DND-41 (cell line): Measurements from ENCODE around the gene SLC25A34.

ENCODE experiments used
- ATAC-seq: fragments of 200-7000 bp; cut with Tn5 transposase; 3 replicates; pipeline ENCODE4 v1.9.1; 2021; ENCODE audit warnings: low read depth; ENCODE audit not compliant: insufficient read depth
- DNase-seq: peaks from one replicate; pipeline ENCODE4 v3.0.0-alpha.2; 2020
- H2AFZ ChIP-seq: 2 replicates; pipeline ENCODE4 v1.6.0; 2012; ENCODE audit warnings: low read depth, low read length
- H3K27ac ChIP-seq: 2 replicates; pipeline ENCODE4 v1.5.1; 2012; ENCODE audit warnings: low read length, inconsistent platforms
- H3K27me3 ChIP-seq: fragments of 200-600 bp; sonication (generic); 2 replicates; pipeline ENCODE4 v1.6.0; 2012; ENCODE audit warnings: low read length, mild to moderate bottlenecking, inconsistent platforms; ENCODE audit not compliant: insufficient read depth, poor library complexity
- H3K36me3 ChIP-seq: 2 replicates; pipeline ENCODE4 v1.5.1; 2012; ENCODE audit warnings: low read length, inconsistent platforms; ENCODE audit not compliant: insufficient read depth
- H3K4me1 ChIP-seq: 2 replicates; pipeline ENCODE4 v1.5.1; 2012; ENCODE audit warnings: mild to moderate bottlenecking, low read length; ENCODE audit not compliant: insufficient read depth
- H3K4me2 ChIP-seq: 2 replicates; pipeline ENCODE4 v1.6.0; 2012; ENCODE audit warnings: mild to moderate bottlenecking, moderate library complexity, low read length, inconsistent platforms; ENCODE audit not compliant: insufficient read depth
- H3K4me3 ChIP-seq, 2 experiments: fragments of 200-600 bp in 1 of 2; shearing (Covaris generic) in 1 of 2; 2 replicates each; pipeline ENCODE4 v1.5.1; 2012 to 2016; ENCODE audit warnings: inconsistent platforms in 2 of 2, low read length in 2 of 2, mild to moderate bottlenecking in 2 of 2, low read depth in 1 of 2, moderate library complexity in 1 of 2
- H3K79me2 ChIP-seq: 2 replicates; pipeline ENCODE4 v1.6.0; 2012; ENCODE audit warnings: low read length, inconsistent platforms; ENCODE audit not compliant: insufficient read depth
- H3K9ac ChIP-seq: 2 replicates; pipeline ENCODE4 v1.6.0; 2012; ENCODE audit warnings: low read depth, mild to moderate bottlenecking, inconsistent platforms, low read length, moderate library complexity
- H3K9me3 ChIP-seq: 2 replicates; pipeline ENCODE4 v1.5.1; 2012; ENCODE audit warnings: low read length, moderate library complexity, mild to moderate bottlenecking, inconsistent platforms; ENCODE audit not compliant: insufficient read depth, severe bottlenecking
- H4K20me1 ChIP-seq: 2 replicates; pipeline ENCODE4 v1.6.0; 2012; ENCODE audit warnings: low read length; ENCODE audit not compliant: insufficient read depth
- EZH2 ChIP-seq: IDR thresholded peaks from 3 replicates; pipeline ENCODE4 v1.6.1; 2012; ENCODE audit warnings: borderline replicate concordance, low read depth, mild to moderate bottlenecking, moderate library complexity, low read length, inconsistent platforms; ENCODE audit not compliant: severe bottlenecking
- TF ChIP-seq, protein P1 (sequence below): IDR thresholded peaks from 2 replicates; pipeline ENCODE4 v1.5.1; 2012; ENCODE audit warnings: borderline replicate concordance, low read length, moderate library complexity, mild to moderate bottlenecking; ENCODE audit not compliant: poor library complexity, severe bottlenecking; ENCODE audit errors: extremely low read depth

The SLC25A34 gene

DNA sequence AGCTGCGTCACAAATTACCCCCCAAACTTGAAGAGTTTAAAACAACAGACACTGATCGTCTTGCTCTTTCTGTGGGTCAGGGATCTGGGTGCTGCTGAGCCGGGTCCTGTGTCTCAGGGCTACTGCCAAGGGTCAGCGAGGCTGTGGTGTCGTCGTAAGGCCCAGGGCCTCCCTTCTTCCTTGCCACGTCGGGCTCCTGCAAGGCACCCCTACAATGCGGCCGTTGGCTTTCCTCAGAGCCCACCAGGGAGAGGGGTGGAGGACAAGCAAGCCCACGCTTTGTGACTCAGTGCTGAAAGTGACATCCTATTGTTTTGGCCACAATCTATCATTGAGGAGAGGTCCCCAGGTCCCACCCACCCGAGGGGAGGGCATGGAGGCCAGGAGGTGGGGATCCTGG, 14.9 kb downstream of the SLC25A34 start:
- DNase-seq (no peak), ATAC-seq (no peak)
- Histone ChIP-seq H3K36me3 (no peaks in the 10 kb centered on the region), H3K9me3 (no peaks in the 10 kb centered on the region), H3K4me2 (no peak overlapping the region), H3K4me3 (no peak overlapping the region), H3K4me1 (no peaks in the 10 kb centered on the region), H3K9ac (no peak overlapping the region), H3K79me2 (no peaks in the 10 kb centered on the region), H3K27me3 (no peaks in the 10 kb centered on the region), H2AFZ (no peak overlapping the region), H3K27ac (no peak overlapping the region), H4K20me1 (no peaks in the 10 kb centered on the region)
- TF ChIP-seq, protein P1, sequence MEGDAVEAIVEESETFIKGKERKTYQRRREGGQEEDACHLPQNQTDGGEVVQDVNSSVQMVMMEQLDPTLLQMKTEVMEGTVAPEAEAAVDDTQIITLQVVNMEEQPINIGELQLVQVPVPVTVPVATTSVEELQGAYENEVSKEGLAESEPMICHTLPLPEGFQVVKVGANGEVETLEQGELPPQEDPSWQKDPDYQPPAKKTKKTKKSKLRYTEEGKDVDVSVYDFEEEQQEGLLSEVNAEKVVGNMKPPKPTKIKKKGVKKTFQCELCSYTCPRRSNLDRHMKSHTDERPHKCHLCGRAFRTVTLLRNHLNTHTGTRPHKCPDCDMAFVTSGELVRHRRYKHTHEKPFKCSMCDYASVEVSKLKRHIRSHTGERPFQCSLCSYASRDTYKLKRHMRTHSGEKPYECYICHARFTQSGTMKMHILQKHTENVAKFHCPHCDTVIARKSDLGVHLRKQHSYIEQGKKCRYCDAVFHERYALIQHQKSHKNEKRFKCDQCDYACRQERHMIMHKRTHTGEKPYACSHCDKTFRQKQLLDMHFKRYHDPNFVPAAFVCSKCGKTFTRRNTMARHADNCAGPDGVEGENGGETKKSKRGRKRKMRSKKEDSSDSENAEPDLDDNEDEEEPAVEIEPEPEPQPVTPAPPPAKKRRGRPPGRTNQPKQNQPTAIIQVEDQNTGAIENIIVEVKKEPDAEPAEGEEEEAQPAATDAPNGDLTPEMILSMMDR: no peak
- TF ChIP-seq EZH2: no peak

DNA sequence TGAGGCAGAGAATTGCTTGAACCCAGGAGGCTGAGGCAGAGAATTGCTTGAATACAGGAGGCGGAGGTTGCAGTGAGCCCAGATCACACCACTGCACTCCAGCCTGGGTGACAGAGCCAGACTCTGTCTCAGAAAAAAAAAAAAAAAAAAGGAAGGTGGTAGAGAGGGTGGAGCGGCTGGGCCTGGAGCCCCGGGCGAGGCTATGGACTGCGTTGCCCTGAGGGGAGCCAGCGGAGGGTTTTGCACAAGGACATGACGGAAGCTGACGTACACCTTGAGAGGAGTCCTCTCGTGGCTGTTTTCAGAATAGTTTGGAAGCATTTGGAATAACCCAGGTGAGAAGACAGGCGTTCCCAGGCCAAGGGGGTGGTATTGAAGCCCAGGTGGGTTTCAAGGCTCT, 15.7 kb downstream of the SLC25A34 start:
- DNase-seq (no peak), ATAC-seq (no peak)
- H3K36me3 ChIP-seq: no peaks in the 10 kb centered on the region

DNA sequence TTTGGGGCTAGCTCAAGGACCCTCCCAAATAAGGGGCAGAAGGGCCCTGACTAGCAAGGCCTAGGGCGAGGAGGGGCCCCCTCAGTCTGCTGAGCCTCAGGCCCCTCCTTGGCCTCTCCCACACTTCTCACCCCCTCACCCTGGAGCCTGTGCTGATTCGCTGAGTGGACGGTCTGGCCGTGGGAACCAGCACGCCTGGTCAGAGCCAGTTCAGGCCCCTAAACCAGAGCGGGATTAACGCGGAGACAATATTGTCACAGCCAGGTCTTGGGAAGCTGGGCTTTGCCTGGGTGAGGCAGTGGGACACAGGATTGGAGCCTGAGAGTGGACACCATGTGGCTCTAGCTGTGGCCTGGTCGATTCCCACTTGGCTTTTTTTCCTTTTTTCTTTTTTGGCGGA, 17.7 kb downstream of the SLC25A34 start:
- Histone ChIP-seq H3K27me3 (no peaks in the 10 kb centered on the region), H3K4me3 (no peak overlapping the region), H3K36me3 (no peaks in the 10 kb centered on the region), H3K4me1 (no peaks in the 10 kb centered on the region), H3K27ac (no peak overlapping the region), H3K9me3 (no peaks in the 10 kb centered on the region), H3K4me2 (no peak overlapping the region), H2AFZ (no peak overlapping the region), H4K20me1 (no peaks in the 10 kb centered on the region), H3K79me2 (no peaks in the 10 kb centered on the region), H3K9ac (no peak overlapping the region)
- DNase-seq (no peak), ATAC-seq (no peak)
- TF ChIP-seq EZH2: no peak
- TF ChIP-seq, protein P1: no peak

More for the DNA sequence above, 15.7 kb downstream of the SLC25A34 start:
- Histone ChIP-seq H3K27me3 (no peaks in the 10 kb centered on the region), H3K4me1 (no peaks in the 10 kb centered on the region), H3K9me3 (no peaks in the 10 kb centered on the region), H3K79me2 (no peaks in the 10 kb centered on the region), H3K9ac (no peak overlapping the region), H3K27ac (no peak overlapping the region), H2AFZ (no peak overlapping the region), H3K4me3 (no peak overlapping the region), H3K4me2 (no peak overlapping the region), H4K20me1 (no peaks in the 10 kb centered on the region)
- TF ChIP-seq, protein P1: no peak
- no peak for TF ChIP-seq EZH2

DNA sequence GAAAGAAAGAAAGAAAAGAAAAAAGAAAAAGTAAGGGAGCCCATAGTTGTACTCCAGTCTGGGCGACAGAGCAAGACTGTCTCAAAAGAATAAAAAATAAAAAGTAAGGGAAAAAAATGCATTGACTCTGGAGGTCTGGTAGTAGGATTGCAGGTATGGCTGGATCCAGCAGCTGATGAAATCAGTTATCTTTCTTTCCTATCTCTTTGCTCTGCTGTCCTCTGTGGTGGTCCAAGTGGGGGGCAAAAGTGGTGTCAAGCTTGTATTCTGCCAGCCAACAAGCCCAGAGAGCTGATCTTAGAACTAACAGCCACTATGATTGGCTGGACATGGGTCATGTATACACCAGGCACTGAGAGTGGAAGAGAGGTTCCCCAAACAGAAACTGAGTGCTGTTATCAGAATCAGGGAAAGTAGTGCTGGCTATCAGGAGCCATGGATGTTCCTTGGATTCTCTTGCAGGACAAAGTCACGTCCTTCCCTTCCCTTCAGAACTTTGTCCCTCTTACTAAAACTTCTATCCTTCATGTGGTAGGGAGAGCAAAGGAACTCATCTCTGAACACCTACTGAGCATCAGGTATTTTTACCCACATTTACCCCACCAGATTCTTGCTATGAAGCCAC, 19.1 kb downstream of the SLC25A34 start:
- H3K9me3 ChIP-seq: no peaks in the 10 kb centered on the region
- no peaks in the 10 kb centered on the region for H3K79me2 ChIP-seq
- H3K4me1 ChIP-seq: no peaks in the 10 kb centered on the region
- ATAC-seq (no peak), DNase-seq (no peak)
- H3K4me3 ChIP-seq: no peak overlapping the region
- no peak overlapping the region for H3K27ac ChIP-seq
- H3K36me3 ChIP-seq: no peaks in the 10 kb centered on the region
- no peaks in the 10 kb centered on the region for H3K27me3 ChIP-seq
- H2AFZ ChIP-seq: no peak overlapping the region
- no peaks in the 10 kb centered on the region for H4K20me1 ChIP-seq
- TF ChIP-seq, protein P1: no peak
- no peak for TF ChIP-seq EZH2
- H3K9ac ChIP-seq: no peak overlapping the region
- H3K4me2 ChIP-seq: no peak overlapping the region
